Effector memory CD4-positive, alpha-beta T cell (primary cell): ENCODE measurements around the gene TNXB.
"Not testable (repeated sequence)": the region's sequence is repeated elsewhere in the genome, so short reads cannot be mapped to it uniquely, and the experiment has no call there.

Source experiments
- DNase-seq, 3 donors: peaks; one replicate each; pipeline ENCODE4 v3.0.0-alpha.2; 2020
- H3K27ac ChIP-seq: 2 replicates; pipeline ENCODE4 v1.7.0; 2013; ENCODE audit warnings: mild to moderate bottlenecking, low read length, moderate library complexity; ENCODE audit not compliant: insufficient read depth, poor library complexity, severe bottlenecking
- H3K27me3 ChIP-seq: replicated peaks from 2 replicates; pipeline ENCODE4 v1.7.0; 2013; ENCODE audit warnings: mild to moderate bottlenecking, low read length; ENCODE audit not compliant: insufficient read depth, control insufficient read depth, poor library complexity, severe bottlenecking
- H3K36me3 ChIP-seq: 2 replicates; pipeline ENCODE4 v1.7.0; 2013; ENCODE audit warnings: mild to moderate bottlenecking, low read length, moderate library complexity; ENCODE audit not compliant: control insufficient read depth, insufficient read depth
- H3K4me1 ChIP-seq: 2 replicates; pipeline ENCODE4 v1.7.0; 2013; ENCODE audit warnings: low read length, mild to moderate bottlenecking; ENCODE audit not compliant: control insufficient read depth, insufficient read depth, poor library complexity, severe bottlenecking
- H3K4me3 ChIP-seq: 2 replicates; pipeline ENCODE4 v1.7.0; 2013; ENCODE audit warnings: low read length, low read depth, mild to moderate bottlenecking; ENCODE audit not compliant: insufficient read depth, poor library complexity, severe bottlenecking
- H3K9me3 ChIP-seq: 2 replicates; pipeline ENCODE4 v1.7.0; 2013; ENCODE audit warnings: mild to moderate bottlenecking, low read length, moderate library complexity; ENCODE audit not compliant: control insufficient read depth

The TNXB gene

DNA sequence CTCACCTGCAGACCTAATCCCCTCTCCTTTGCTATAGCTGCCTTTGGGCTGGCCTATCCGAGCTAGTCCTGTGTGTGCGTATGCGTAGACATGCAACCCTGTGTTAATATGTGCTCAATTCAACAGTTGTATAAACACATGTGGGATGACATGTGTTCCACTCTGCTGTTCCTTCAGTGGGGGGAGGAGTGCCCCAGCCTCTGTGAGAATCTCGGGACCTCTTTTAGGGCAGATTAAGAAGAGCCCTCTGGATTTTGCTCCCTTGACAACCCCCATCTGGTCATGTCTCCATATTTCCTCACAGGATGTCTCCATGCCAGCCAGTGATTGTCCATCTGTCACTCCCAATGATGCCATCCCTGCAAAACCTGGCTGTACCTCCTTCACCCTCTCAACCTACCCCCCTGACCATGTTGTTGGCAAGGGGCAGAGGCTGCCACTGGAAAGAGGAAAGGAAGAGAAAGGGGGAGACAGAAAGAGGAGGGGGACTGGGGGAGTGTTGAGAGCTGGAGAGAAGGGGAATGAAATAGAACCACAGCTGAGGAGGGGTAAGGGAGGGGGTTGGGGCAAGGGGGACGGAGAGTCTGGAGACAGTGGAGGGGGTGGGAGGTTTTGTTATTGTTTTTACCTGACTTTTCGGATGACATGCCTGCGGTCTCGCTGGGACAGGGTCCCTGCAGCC, 42.2 kb upstream of the TNXB start:
- peaks cover 21% of the 10 kb centered on the region for H3K4me1 ChIP-seq
- no peak for DNase-seq
- H3K9me3 ChIP-seq = no peaks in the 10 kb centered on the region
- H3K27me3 ChIP-seq = peaks cover 11% of the 10 kb centered on the region
- no peak overlapping the region for H3K27ac ChIP-seq
- no peak overlapping the region for H3K4me3 ChIP-seq
- H3K36me3 ChIP-seq = no peaks in the 10 kb centered on the region

DNA sequence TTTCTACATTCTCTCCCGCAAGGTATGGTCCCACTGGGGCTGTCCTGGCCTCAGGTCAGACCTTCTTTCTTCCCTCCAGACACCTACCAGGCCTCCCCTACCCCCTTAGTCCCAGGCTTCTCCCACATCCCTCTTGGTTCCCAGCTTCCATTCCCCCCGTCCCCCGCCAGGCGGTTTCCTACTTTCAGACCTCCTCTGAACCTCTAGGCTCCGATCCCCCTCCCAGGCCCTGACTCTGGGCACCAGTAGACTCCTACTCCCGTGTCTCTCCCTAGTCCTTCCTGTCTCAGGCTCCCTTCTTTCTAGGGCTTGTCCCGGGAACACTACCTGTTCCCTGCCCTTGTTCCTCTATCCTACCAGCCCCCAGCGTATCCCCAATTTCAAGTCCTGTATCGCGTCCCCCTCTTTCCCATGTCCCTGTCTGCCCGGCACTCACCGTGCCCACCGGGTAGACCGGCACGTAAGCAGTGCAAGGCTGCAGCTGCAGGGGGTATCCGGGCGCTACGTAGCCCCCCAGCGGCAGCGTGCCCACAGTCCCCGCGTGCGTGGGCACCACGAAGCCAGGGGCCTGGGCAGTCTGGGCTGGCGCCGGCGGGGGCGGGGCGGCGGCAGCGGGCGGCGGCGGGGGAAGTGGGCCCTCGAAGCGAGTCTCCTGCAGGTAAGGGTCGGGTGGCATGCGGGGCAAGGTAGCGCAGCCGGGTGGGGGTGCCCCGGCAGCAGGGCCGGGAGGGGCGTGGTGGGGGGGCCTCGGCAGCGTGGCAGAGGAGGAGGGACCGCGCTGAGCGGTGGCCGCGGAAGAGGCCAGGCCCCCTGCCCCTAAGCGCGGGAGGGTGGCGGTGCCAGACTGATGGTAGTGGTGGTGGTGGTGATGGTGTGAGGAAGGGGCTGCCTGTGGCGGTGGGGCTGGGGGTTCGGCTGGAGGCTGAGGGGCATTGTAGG, 41.1 kb upstream of the TNXB start:
- peaks cover 11% of the 10 kb centered on the region for H3K27me3 ChIP-seq

GRCh38 chr6:32149092-32149755, 40.1 kb upstream of the TNXB start:
- peaks cover 11% of the 10 kb centered on the region for H3K27me3 ChIP-seq
- H3K27ac ChIP-seq = no peak overlapping the region
- no peak for DNase-seq
- no peaks in the 10 kb centered on the region for H3K9me3 ChIP-seq
- H3K4me1 ChIP-seq = peaks cover 13% of the 10 kb centered on the region
- peak overlapping the region; percentile 45 for H3K4me3 ChIP-seq
- no peaks in the 10 kb centered on the region for H3K36me3 ChIP-seq

More for the DNA sequence above, 41.1 kb upstream of the TNXB start:
- no peak for DNase-seq
- Histone ChIP-seq H3K36me3 (no peaks in the 10 kb centered on the region), H3K4me3 (no peak overlapping the region), H3K9me3 (no peaks in the 10 kb centered on the region), H3K4me1 (peaks cover 19% of the 10 kb centered on the region), H3K27ac (no peak overlapping the region)

DNA sequence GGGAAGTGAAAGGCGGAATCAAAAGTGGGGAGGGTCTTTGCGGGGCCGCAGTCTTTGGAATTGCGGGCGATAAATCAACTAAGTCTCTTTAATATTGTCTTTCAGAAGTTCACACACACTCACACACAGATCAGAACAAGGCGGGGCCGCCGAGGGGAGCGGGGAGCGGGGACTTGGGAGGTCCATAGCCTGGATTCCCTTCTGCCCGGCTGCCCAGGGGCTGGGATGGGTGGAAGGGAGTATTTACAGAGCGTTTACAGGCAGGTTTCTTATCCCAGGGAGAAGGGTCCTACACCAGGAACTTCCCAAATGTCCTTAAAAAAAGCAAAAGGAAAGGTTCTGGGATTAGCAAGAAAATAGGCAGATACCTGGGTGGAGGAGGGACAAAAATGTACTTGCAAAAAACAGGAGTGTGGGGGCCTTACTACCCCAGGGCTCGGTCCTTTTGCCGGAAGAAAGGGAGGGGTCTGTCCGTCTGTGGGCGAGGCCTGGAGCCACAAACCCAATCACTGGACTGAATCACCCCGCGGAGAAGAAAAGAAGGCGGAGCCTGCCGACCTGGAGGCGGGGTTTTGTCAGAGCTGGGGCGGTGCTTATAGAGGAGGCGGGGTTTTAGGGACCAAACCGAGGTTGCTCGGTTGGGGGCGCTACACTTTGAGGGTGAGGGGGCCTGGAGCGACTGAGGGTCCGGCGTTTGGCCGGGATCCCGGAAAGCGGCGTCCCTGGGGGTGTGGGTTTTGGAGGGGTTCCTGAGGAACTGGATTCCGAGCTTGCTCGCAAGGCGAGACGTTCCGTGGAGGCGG, 39.4 kb upstream of the TNXB start:
- DNase-seq = peak; percentile 38 to 50 (median 45)
- Histone ChIP-seq H3K36me3 (no peaks in the 10 kb centered on the region), H3K4me1 (peaks cover 7% of the 10 kb centered on the region), H3K27me3 (peaks cover 11% of the 10 kb centered on the region), H3K4me3 (peak overlapping the region; percentile 45), H3K9me3 (no peaks in the 10 kb centered on the region), H3K27ac (no peak overlapping the region)

GRCh38 chr6:32147401-32148132, 38.4 kb upstream of the TNXB start:
- peaks cover 7% of the 10 kb centered on the region for H3K4me1 ChIP-seq
- no peak overlapping the region for H3K27ac ChIP-seq
- H3K27me3 ChIP-seq = peaks cover 11% of the 10 kb centered on the region
- no peak overlapping the region for H3K4me3 ChIP-seq
- no peak for DNase-seq
- no peaks in the 10 kb centered on the region for H3K9me3 ChIP-seq
- no peaks in the 10 kb centered on the region for H3K36me3 ChIP-seq

DNA sequence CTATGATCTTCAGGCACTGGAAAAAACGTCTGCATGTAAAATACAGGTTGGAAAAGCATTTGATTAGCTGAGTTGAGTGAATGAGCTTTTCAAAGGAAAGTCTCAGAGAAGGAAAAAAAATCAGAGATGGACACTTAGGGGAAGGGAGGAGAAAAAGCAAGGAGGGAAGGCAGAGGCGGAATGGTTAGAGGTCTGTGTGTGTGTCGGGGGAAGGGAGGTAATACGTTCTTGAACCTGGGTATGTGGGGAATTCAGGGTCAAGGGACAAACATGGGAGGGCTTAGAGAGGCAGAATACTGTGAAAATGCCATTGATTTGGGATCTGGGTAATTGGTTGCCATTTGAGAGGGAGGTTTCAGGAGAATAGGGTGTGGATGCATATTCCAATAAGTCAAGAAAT, 37.5 kb upstream of the TNXB start:
- H3K27ac ChIP-seq = no peak overlapping the region
- DNase-seq = no peak
- H3K27me3 ChIP-seq = peaks cover 11% of the 10 kb centered on the region
- H3K4me1 ChIP-seq = peaks cover 7% of the 10 kb centered on the region
- H3K9me3 ChIP-seq = no peaks in the 10 kb centered on the region
- H3K4me3 ChIP-seq = no peak overlapping the region
- H3K36me3 ChIP-seq = no peaks in the 10 kb centered on the region

GRCh38 chr6:32146287-32146686, 37.1 kb upstream of the TNXB start:
- Histone ChIP-seq H3K4me3 (no peak overlapping the region), H3K36me3 (no peaks in the 10 kb centered on the region), H3K27ac (no peak overlapping the region), H3K9me3 (no peaks in the 10 kb centered on the region), H3K4me1 (peaks cover 7% of the 10 kb centered on the region), H3K27me3 (peaks cover 11% of the 10 kb centered on the region)
- no peak for DNase-seq

- not testable (repeated sequence) for H3K36me3 ChIP-seq, H3K4me1 ChIP-seq, H3K27me3 ChIP-seq, H3K27ac ChIP-seq, DNase-seq, H3K9me3 ChIP-seq, H3K4me3 ChIP-seq
Measured at GRCh38 chr6:32144238-32144637, 35.1 kb upstream of the TNXB start.

DNA sequence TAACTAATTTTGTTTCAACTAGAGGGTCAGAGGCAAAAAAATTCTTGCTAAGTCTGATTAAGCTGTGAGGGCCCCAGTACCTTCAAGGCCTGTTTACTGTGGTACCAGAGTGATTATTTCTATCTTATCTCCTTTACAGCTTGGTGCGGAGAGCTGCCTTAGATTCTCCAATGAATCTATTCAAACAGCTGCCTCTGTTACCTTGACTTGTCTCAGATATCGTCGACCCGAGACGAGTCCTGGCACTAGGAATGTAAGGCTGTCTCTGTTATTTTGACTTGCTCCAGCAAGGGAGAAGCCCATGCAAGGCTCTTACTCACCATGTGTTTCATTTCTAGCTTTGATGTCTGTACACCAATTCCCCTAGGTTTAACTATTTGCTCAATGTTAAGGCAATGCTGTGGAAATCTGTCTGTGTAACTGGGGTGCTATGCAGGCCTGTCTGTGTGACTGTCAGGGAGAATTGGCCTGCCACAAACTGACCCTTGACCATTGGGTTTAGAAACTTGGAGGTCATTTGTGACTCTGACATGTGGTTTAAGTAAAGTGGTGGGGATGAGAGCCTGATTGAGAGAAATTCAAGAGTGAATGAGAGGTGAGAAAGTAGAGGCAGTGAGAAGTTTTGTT, 31.4 kb upstream of the TNXB start:
- H3K9me3 ChIP-seq = no peaks in the 10 kb centered on the region
- no peaks in the 10 kb centered on the region for H3K4me1 ChIP-seq
- DNase-seq = no peak
- no peak overlapping the region for H3K27ac ChIP-seq
- H3K27me3 ChIP-seq = no peaks in the 10 kb centered on the region
- H3K4me3 ChIP-seq = no peak overlapping the region
- H3K36me3 ChIP-seq = no peaks in the 10 kb centered on the region
